ENCODE data around the gene IL17D.
"Not testable (repeated sequence)": the region's sequence is repeated elsewhere in the genome, so short reads cannot be mapped to it uniquely, and the experiment has no call there.

Gene IL17D, protein sequence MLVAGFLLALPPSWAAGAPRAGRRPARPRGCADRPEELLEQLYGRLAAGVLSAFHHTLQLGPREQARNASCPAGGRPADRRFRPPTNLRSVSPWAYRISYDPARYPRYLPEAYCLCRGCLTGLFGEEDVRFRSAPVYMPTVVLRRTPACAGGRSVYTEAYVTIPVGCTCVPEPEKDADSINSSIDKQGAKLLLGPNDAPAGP

GRCh38 chr13:20702915-20703779, at the start of gene IL17D:
Gene IL17D, plus strand, starts transcription at chr13:20703699. Its CDS starts 303 bp downstream, at chr13:20704002.
- DNase-seq = no peak

DNA sequence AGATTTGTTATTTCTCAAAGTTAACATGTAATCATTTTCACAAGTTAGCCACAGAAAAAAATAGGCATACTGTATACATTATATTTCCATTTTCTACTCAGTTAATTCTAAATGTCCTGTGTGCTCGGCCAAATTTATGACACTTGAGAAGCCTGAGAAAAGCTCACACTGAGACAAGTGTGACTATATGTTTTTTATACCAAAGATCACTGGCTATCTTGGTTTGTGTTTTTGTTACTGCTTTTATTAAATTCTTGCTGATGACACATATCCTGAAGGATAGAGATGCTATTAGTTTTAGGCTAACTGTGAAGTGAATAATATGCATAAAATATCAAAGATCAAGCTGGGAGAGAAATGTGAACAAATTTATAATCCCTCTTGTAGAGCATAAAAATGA, 49.3 kb upstream of the IL17D start:
- DNase-seq = no peak

- no peak for DNase-seq
Measured at GRCh38 chr13:20658451-20659040, 45.0 kb upstream of the IL17D start.

- DNase-seq = no peak
Measured at GRCh38 chr13:20664351-20664750, 39.1 kb upstream of the IL17D start.

- DNase-seq = no peak
Measured at GRCh38 chr13:20666948-20667347, 36.6 kb upstream of the IL17D start.

GRCh38 chr13:20667857-20668437, 35.6 kb upstream of the IL17D start:
- no peak for DNase-seq

DNA sequence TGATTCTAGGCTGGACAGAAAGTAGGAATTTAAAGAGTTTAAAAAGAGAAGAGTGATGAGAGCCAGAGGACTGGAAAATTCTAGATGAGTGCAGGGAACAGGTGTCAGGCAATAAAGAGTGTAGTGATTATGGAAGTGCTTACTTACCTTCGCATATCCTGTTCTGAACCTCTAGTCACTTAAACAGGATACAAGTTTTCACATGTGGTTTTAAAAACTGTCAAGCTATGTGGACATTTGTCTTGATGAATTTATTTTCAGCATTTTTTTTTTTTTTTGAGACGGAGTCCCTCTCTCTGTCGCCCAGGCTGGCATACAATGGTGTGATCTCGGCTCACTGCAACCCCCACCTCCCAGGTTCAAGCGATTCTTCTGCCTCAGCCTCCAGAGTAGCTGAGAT, 34.3 kb upstream of the IL17D start:
- no peak for DNase-seq

- no peak for DNase-seq
Measured at GRCh38 chr13:20671789-20672188, 31.7 kb upstream of the IL17D start.

- no peak for DNase-seq
Measured at GRCh38 chr13:20672772-20673171, 30.7 kb upstream of the IL17D start.

- DNase-seq = no peak
Measured at GRCh38 chr13:20673715-20674114, 29.8 kb upstream of the IL17D start.

DNA sequence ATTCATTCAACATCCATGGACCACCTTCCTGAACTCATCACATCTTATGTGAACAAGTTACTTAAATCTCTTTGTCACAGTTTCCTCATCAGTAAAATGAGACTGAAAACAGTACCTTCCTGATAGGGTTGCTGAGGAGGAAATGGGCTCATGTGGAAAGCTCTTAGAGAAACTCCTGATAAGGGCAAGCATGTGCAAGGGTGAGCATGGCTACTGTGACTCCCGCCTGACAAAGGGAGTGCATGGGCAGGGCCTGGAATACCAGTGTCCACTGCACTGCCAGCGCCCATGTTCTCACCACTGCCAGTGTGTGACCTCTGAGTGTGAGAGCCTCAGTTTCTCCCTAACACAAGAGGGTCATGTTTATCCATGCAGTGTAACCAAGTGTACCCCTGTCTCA, 27.3 kb upstream of the IL17D start:
- DNase-seq = no peak

- DNase-seq = not testable (repeated sequence)
Measured at GRCh38 chr13:20678606-20679005, 24.9 kb upstream of the IL17D start.

DNA sequence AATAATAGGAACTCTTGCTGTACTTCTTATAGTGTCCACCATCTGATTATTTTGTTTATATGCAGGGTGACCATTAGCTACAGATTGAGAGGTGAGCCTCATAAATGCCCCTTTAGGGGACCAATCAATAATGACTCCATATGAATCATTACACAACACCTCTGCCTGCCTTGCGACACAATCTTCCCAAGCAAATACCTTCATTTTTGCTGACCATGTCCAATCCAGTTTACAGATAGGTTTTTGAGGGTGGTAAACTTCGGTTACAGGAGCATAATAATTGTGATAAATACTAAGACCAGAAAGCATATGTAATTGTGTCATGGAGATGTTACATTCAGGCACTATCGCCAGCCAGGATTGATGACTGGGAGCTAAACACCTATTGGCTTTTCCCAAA, 23.6 kb upstream of the IL17D start:
- no peak for DNase-seq

DNA sequence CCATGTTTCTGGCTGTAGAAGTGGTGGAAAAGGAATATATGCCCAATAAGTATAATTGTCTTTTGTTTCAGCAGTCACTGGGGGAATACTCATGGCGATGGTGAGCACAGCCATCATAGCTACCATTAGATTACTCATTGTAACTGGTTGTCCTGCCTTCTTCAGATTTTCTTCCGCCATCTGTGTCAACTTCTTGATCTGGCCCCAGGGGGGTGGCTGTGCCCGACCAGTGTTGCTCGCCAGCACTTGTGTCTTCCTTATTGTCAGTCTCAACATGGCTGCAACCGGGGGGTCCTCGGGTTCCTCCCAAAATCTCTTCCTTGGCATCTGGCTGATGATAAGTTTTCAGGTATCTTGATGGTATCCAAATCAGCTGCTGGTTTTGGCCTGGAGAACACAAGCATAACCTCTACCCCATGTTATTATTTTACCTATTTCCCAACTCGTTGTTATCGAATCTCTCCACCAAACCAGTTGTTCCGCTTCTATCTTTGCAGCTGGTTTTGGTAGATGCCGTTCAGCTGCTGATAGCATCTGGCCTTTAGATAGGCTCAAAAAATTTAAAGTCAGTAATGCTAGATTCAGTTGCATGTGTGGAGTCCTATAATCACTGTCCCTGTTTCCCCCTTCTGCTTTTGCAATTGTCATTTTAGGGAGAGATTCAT, 23.0 kb upstream of the IL17D start:
- no peak for DNase-seq

DNA sequence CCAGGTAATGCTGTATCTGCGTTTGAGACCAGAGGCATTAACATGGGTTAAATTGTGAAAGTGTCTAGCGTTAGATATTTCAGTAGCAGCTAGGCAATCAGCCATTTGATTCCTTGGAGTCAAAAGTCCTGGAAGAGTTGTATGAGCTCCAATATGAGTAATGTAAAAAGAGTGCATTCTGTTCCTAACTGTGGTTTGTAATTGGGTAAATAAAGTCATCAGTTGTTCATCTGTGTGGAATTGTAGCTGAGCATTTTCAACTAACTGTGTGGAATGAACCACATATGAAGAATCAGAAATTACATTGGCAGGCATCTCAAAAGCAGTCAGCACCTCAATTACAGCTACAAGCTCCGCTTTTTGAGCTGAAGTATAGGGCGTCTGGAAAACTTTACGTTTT, 22.0 kb upstream of the IL17D start:
- DNase-seq = not testable (repeated sequence)

DNA sequence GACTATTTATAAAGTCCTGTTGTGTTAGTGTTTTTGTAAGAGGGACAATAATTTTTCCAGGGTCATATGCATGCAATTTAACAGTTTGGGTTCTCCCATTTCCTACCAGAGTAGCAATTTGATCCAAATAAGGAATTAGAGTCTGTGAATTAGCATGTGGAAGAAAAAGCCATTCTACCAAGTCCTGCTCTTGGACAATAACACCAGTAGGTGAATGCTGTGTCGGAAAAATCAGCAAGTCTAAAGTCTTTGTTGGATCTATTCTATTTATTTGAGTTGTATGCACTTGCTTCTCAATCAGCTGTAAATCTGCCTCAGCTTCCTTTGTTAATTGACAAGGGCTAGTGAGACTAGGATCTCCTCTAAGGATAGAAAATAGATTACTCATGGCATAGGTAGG, 21.4 kb upstream of the IL17D start:
- no peak for DNase-seq

DNA sequence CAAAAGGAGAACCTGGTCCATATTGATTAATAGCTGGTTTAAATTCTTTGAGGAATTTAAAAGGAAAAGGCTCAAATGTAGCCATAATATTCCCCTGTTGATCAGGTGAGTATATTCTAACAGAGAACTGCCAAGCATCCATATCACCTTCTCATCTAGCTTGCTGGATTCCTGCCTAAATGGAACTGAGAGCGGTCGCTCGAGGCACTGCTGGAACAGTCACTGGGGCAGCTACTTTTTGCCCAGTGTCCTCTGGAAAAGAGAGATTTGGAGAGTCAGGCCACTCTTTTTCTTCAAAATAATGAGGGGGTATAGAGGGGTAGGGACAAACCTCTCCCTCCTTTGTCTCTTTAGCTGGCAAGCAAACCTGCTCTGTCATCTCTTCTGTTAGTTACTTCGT, 19.5 kb upstream of the IL17D start:
- DNase-seq = no peak

DNA sequence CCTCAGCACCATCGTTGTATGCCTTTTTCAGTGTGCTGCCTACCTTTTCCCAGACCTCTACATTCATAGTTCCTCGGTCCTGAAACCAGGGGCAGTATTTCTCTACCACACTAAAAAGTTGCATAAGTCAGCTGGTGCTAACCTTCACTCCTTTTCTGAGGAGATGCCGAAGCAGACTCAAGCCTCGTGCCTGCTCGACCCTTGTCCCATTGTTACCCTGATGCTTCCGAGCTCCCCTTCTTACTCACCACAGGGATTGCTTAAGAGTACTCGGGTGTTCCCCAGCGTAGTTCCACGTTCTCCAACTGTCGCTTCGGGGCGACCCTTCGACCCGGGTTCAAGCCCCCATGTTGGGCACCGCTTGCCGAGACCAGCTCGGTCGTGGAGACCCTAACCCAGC, 19.0 kb upstream of the IL17D start:
- DNase-seq = no peak

DNA sequence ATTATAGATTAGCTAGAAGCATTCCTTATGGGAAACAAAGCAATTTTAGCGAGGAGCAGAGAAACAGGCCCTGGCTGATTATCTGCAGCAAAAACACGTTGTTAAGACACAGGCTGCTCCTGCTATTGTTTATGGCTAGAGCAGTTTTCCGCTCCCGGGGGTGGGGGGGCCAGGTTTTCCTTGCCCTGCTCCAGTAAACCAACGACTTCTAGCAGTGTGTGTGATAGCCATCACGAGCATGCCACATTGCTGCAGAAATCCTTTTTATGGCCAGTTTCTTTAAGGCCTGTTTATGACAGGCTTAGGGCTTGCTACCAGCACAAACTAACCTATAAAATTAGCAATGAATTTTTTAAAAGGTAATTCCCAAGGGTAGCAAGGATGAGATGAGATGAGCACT, 18.4 kb upstream of the IL17D start:
- no peak for DNase-seq

GRCh38 chr13:20686167-20686566, 17.3 kb upstream of the IL17D start:
- DNase-seq = no peak

- no peak for DNase-seq
Measured at GRCh38 chr13:20686863-20687579, 16.5 kb upstream of the IL17D start.

GRCh38 chr13:20689291-20689690, 14.2 kb upstream of the IL17D start:
- DNase-seq = no peak

DNA sequence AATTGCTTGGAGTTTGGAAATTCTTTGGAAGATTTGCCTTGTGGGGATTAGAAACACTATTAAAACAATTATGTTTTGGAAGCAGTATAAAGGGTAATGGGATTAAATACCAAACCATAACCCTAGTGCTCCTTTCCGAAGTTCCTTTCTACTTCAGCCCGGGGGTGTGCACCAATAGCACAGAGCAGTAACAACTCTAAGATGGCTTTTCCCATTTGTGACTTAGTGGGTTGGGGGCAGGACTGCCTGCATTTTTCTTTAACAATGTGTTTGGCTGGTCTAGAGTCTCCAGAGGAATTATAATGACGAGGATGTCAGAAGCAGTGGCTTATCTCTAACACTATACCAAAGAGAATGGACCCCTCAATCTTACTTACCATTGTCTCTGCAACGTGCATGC, 11.9 kb upstream of the IL17D start:
- DNase-seq = no peak

Data from Kasumi-1 (cell line).